Stimulated activated CD4-positive, alpha-beta T cell treated with anti-CD3 and anti-CD28 coated beads, Interleukin-12 subunit alpha, Interleukin-12 subunit beta, amount 100 ng/mL, for 24 hours (primary cell): ENCODE measurements around the gene SLC51B.
"Not testable (repeated sequence)": the region's sequence is repeated elsewhere in the genome, so short reads cannot be mapped to it uniquely, and the experiment has no call there.

Source experiments
- DNase-seq, 2 experiments: peaks; one replicate each; pipeline ENCODE4 v3.0.0-alpha.2; 2020; ENCODE audit warnings: low read depth in 2 of 2

The SLC51B gene

GRCh38 chr15:65041787-65042186 lies 3.4 kb upstream of the SLC51B start:
- DNase-seq = no peak

- DNase-seq = no peak
Measured at GRCh38 chr15:65042776-65043327, 2.3 kb upstream of the SLC51B start.

- not testable (repeated sequence) for DNase-seq
Measured at GRCh38 chr15:65044218-65044617, 969 bp upstream of the SLC51B start.

DNA sequence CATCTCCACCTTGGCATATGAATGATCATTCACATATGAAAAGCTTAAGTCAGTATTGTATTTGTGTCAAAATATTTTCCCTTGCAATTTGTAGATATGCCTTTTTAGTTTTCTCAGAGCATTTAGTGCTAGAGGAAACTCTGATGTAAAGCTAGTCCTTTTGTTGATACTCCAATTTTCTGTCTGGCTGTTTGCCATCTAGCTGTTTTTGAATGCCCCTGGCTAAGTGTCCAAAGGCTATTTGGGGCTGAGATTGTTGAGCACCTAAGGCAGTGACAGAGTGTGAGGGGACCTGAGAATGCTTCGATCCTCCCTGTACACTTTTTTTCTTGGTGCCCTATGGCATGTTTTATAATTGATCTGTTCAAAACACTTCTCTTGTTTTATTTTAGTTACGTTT lies 3.1 kb downstream of the SLC51B start:
- no peak for DNase-seq

GRCh38 chr15:65049418-65049840 lies 4.2 kb downstream of the SLC51B start:
- peak; percentile 79 to 87 for DNase-seq

- no peak for DNase-seq
Measured at GRCh38 chr15:65050270-65050669, 5.1 kb downstream of the SLC51B start.

DNA sequence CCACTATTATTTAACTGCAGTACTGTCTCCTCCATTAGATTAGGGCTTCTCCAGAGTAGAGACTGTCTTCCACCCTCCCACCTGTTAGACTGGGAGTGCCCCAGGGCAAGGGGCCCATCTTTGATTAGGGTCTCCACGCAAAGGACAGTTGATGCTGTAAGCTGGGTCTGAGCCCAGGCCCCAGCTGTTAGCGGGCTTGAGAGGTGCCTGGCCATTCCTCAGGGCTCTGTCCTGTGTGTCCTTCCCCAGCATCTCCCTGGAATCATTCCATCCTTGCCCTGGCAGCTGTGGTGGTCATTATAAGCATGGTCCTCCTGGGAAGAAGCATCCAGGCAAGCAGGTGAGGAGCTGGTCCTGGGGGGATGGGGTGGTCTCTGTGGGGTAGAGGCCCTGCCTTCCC lies 6.1 kb downstream of the SLC51B start:
- no peak for DNase-seq

DNA sequence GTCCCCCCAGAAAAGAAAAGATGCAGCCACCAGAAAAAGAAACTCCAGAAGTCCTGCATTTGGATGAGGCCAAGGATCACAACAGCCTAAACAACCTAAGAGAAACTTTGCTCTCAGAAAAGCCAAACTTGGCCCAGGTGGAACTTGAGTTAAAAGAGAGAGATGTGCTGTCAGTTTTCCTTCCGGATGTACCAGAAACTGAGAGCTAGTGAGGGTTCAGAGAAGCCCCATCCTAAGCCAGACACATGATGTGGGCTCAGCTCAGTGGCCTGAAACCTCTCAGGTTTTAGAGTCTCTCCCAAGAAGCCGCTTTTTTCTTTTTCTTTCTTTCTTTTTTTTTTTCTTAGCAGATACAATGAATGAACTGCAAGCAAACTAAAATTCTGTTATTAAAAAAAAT lies 7.8 kb downstream of the SLC51B start:
- DNase-seq = no peak

DNA sequence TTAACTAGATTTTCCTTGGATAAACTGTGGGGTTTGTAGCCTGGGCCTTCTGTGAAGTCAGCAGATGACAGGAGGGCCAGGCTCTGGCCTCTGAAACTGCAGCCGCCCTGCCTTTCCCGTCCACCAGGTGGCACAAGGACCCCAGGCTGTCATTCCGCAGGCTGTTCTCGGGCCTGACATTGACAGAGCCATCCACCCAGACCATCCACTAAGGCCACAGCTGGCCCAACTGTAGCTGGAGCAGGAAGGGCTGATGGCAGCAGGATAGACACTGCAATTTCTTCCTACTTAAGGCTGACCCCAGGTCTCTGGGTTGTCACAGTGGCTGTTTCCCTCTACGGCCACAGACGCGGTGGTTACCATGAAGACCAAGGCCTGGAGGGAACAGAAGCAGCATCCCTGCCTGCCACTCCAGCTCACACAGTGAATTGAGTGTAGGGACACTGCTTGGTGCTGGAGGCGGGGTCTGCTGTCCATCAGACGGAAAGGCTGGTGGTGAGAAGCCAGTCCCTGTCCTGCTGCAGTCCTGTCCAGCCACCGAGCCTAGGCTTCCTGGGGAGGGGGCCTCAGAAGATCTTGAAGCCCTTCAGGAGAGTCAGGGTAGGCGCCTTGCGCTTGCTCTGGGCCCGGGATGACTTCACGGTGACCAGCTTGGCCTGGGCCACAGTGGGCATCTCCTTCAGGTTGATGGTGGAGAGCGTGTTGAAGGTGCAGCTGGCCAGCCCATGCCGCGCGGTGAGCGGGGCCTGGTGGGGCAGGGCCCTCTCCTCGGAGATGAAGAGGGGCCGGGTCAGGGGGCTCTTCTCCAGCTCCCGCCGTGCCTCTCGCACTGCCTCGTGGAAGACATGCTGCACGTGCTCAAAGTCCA lies 9.4 kb downstream of the SLC51B start:
- DNase-seq = peak; percentile 24 to 53

DNA sequence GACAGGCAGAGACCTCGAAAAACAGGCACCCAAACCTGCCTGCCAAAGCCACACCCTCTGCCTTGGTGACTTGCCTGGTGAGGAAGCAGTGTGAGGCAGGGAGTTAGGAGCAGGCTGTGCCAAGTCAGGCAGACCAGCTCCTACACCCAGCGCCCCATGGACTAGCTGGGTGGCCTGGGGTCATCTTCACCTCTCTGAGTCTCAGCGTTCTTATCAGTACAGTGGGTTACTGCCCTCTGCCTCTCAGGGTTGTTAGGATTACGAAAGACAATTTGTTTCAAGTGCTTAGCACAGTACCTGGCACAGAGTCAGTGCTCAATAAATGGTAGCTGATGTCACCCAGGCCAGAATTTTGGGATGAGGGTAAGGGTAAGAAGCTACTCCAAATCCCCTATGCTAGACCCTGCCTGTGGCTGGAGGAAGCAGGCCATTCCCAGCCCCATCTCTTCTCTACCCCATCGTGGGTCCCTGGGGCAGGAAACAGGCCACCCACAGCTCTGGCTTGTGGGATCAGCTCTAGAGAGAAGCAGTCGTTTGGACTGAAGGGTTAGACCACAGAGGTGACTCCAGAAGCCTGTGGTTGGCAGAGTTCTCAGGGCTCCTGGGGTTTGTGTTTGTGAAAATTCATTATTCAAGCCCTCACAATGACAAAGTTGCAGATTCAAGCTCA lies 10.1 kb downstream of the SLC51B start:
- DNase-seq = no peak

GRCh38 chr15:65056106-65056505 lies 10.9 kb downstream of the SLC51B start:
- DNase-seq = no peak

GRCh38 chr15:65056868-65057548 lies 11.8 kb downstream of the SLC51B start:
- no peak for DNase-seq

- no peak for DNase-seq
Measured at GRCh38 chr15:65057549-65057940, 12.4 kb downstream of the SLC51B start.

- DNase-seq = no peak
Measured at GRCh38 chr15:65058394-65059368, 13.5 kb downstream of the SLC51B start.

GRCh38 chr15:65059369-65059750 lies 14.2 kb downstream of the SLC51B start:
- no peak for DNase-seq

DNA sequence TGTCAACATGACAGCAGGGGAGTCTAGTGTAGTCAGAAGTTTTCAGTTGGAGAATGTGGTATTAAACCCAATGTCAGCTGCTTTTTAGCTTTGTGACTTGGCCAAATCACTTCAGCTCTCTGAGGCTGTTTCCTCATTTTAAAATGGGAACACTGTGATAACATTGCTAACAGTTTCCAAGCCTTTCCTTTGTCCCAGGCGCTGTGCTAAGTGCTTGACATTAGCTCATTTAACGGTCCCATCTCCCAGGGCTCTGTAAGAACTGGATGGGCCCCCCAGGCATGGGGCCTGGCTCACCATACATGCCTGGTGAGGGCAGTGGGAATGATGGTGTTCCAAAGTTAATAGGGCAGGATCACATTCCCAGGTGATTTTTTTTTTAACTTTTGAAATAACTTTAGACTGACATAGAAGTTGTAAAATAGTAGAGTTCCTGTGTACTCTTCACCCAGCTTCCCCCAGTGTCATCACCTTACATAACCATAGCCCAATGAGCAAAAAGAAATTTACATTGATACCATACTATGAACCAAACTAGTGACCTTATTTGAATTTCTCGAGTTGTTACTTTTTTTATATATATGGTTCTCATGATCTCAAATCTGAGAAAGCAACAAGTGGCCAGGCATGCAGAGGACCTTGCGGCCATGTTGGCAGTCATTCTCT lies 14.9 kb downstream of the SLC51B start:
- DNase-seq = no peak

- DNase-seq = no peak
Measured at GRCh38 chr15:65060641-65061397, 15.6 kb downstream of the SLC51B start.

GRCh38 chr15:65062061-65062460 lies 16.9 kb downstream of the SLC51B start:
- DNase-seq = no peak

- DNase-seq = no peak
Measured at GRCh38 chr15:65062726-65063125, 17.5 kb downstream of the SLC51B start.
